Stimulated activated CD4-positive, alpha-beta T cell treated with anti-CD3 and anti-CD28 coated beads, Interleukin-1b, Interleukin-23, amount 100 ng/mL, for 48 hours (primary cell): ENCODE results near the gene SEPTIN1.
"Not testable (repeated sequence)": the region's sequence is repeated elsewhere in the genome, so short reads cannot be mapped to it uniquely, and the experiment has no call there.

Experiments
- DNase-seq: peaks from one replicate; pipeline ENCODE4 v3.0.0-alpha.2; 2020

Gene SEPTIN1

DNA sequence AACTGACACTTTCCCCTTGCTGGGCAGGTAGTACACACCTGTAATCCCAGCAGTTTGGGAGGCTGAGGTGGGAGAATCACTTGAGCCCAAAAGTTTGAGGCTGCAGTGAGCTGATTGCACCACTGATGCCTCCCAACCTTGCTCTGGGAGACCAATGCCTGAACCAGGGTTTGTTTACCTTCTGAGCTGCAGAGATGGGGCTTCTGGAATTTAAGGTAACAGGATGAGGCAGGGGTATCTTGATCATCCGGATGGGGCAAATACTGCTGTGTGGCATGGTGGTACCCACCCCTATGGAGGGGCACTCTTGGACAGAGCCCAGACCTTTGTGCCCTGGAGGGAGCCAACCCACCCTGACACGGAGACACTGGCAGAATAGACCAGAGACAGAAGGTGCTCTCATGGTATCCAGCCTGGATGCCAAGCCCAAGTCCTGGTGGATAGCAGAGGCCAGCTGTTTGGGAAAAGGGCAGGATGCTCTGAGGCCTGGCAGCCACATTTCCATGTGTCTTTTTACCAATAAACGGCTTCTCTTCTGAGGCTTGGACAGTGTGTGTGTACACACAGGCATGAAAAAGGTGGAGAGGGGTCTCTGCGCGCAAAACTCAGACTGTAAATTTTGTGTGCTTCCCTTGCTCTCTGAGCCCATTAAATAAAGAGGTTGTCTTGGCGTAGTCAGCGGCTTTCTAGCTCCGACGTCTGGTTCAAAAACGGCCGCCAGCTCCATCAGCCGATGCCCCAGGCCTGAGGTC, 17.2 kb upstream of the SEPTIN1 start:
- no peak for DNase-seq

- no peak for DNase-seq
These were observed 16.5 kb upstream of the SEPTIN1 start for GRCh38 chr16:30398661-30399434.

DNA sequence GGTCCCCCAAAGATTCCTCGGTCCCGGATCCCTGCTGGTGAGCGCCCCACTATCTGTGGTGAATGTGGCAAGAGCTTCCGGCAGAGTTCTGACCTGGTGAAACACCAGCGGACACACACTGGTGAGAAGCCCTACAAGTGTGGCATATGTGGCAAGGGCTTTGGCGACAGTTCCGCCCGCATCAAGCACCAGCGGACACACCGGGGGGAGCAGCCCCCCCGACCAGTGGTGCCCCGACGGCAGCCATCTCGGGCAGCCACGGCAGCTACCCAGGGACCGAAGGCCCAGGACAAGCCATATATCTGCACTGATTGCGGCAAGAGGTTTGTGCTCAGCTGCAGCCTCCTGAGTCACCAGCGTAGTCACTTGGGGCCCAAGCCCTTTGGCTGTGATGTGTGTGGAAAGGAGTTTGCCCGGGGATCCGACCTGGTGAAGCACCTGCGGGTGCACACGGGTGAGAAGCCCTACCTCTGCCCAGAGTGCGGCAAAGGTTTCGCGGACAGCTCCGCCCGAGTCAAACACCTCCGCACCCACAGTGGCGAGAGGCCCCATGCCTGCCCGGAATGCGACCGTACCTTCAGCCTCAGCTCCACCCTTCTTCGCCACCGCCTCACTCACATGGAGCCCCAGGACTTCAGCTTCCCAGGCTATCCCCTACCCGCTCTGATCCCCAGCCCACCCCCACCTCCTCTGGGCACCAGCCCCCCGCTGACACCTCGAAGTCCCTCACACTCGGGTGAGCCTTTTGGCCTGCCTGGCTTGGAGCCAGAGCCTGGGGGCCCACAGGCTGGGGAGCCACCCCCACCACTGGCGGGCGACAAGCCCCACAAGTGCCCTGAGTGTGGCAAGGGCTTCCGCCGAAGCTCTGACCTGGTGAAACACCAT, 15.7 kb upstream of the SEPTIN1 start:
- DNase-seq: no peak

GRCh38 chr16:30397056-30397455, 14.7 kb upstream of the SEPTIN1 start:
- DNase-seq: no peak

GRCh38 chr16:30396627-30397026, 14.3 kb upstream of the SEPTIN1 start:
- DNase-seq: not testable (repeated sequence)

DNA sequence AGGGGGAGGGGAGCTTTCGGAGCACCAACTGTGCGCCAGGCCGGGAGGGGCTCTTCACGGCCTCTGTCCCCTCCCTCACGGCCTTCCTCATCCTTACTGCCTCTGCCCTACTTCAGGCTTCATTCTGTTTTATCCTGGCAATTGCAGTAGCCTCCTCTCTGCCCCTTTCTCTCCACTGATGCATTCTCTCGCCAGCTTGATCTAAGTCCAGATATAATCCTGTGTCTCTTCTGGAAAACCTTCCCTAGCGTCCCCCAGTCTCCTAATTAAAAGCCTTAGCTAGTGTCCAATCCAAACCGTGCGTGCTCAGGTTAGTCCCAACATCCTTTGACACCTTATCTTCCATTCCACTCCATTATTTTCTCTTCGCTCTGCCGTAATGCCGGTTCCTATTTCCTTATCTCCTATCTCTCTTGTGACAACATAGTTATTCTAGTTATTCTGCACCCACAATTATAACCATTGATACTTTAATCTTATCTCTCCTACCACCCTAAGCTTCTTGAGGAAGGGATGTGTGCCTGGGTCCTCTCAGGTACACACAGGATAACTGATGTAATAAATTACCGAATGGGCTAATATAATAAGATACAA, 13.7 kb upstream of the SEPTIN1 start:
- DNase-seq: no peak

- no peak for DNase-seq
These were observed 13.0 kb upstream of the SEPTIN1 start, which contains the start of gene ZNF48 for GRCh38 chr16:30395155-30395991. Gene ZNF48 (plus strand): TSS chr16:30395420. CDS start chr16:30395795, 375 bp downstream.

- DNase-seq: no peak
These were observed 12.3 kb upstream of the SEPTIN1 start for GRCh38 chr16:30394592-30395154.

- no peak for DNase-seq
These were observed 1.2 kb upstream of the SEPTIN1 start for GRCh38 chr16:30383521-30383920.

GRCh38 chr16:30381291-30382041, 895 bp downstream of the SEPTIN1 start:
- no peak for DNase-seq

DNA sequence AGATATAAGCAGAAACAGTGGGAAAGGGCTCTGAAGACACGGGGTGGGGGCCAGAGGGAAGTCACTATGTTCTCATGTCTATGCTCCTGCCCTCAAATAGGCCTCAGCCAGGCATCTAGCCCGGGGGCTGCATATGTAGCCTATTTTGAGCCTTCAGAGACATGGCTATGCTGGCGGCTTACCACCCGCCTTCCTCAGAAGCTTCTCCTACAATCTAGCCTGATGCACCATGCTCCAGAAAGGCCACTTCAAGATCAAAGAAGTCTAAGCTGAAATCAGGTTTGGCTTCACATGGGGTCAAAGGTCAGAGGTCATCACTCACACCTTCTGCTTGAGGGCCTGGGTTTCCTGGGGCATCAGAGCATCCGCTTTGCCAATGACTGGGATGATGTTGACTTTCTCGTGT, 1.6 kb downstream of the SEPTIN1 start:
- no peak for DNase-seq

- no peak for DNase-seq
These were observed 2.1 kb downstream of the SEPTIN1 start for GRCh38 chr16:30380072-30380802.

DNA sequence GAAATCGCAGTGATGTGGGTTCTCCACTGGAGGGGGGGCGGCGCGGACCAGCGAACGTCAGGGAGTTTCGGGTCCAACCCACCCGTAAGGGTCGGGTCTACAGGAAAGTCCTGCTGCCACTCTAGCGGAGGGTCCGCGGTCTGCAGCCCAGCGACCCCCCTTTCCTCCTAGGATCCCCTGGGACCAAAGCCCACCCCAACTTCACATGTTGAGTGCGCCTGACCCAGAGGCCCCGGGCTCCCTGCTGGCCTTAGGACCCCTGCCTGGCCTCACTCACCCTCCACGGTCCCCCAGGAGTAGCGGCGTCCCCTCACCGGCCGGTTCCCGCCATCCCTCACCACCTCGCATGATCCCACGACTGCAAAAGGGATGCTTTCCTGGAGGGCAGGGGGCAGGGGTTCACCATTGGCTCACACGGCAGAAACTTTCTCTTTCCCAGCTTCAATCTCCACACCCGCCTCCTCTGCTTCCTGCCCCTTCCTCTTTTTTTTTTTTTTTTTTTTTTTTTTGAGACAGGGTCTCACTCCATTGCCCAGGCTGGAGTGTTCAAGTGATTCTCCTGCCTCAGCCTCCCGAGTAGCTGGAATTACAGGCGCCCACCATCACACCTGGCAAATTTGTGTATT, 3.1 kb downstream of the SEPTIN1 start:
- no peak for DNase-seq

- DNase-seq: peak; percentile 99
These were observed 3.9 kb downstream of the SEPTIN1 start for GRCh38 chr16:30378236-30379157.

- peak; percentile 87 for DNase-seq
These were observed 4.5 kb downstream of the SEPTIN1 start for GRCh38 chr16:30377812-30378235.

DNA sequence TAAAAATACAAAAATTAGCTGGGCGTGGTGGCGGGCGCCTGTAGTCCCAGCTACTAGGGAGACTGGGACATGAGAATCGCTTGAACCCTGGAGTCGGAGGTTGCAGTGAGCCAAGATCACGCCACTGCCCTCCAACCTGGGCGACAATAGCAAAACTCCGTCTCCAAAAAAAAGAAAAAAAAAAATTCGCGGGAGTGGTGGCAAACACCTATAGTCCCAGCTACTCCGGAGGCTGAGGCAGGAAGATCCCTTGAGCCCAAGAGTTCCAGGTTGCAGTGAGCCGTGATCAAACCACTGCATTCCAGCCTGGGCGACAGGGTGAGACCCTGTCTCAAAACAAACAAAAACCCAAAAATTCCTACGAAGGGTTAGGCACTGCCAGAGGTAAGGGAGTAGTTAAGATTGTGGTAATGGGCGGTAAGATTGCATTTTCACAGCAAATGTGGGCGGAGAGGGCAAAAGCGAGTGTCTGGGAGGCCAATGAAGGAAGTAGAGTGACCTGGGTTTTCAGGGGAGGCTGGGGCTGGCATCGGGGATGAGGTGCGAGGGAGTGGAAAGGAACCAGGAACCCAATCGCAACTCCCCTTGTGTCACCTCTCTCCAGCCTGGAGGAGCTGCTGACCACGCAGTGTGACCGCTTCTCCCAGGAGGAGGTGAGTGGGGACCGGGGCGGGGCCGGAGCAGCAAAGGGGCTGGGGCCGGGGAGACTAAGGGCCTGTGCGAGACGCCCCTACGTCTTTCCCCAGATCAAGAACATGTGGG, 5.1 kb downstream of the SEPTIN1 start:
- DNase-seq: no peak

DNA sequence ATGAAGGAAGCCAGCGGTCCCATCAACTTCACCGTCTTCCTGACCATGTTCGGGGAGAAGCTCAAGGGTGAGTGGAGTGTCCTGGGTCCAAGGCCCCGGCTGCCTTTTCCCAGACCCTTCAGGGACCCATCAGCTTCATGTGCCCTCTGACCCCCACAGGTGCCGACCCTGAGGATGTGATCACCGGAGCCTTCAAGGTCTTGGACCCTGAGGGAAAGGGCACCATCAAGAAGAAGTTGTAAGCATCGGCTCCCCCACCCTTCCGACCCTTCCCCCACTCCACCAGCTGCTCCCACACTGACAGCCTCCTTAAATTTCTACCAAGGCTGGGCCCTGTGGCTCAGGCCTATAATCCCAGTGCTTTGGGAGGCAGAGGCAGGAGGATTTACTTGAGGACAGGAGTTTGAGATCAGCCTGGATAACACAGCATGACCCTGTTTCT, 5.9 kb downstream of the SEPTIN1 start:
- no peak for DNase-seq
